Activated CD4-positive, alpha-beta T cell treated with anti-CD3 and anti-CD28 coated beads, Interleukin-2, amount 10 ng/mL, durations not matched to agents 7 days and 5 days (primary cell): ENCODE measurements around the gene GEN1. TPM values are rescaled to one million over a fixed set of nuclear protein-coding genes. Genes with fewer than 3 reads are reported as not detected.

Source experiments
- CTCF ChIA-PET: fragments of 350-600 bp; sonication (Branson Sonifier 250); formaldehyde crosslinking; loops from one replicate; lab custom pipeline; 2021; ENCODE audit warnings: antibody characterized with exemption; lab: Charles Lee
- POLR2A ChIA-PET: fragments of 350-600 bp; sonication (Branson Sonifier 250); formaldehyde crosslinking; loops from one replicate; lab custom pipeline; 2021; ENCODE audit warnings: antibody characterized with exemption; lab: Charles Lee
- DNase-seq: peaks from one replicate; pipeline ENCODE4 v3.0.0-alpha.2; 2020
- H3K27ac Mint-ChIP-seq: one replicate; pipeline ENCODE4 v1.8.0; 2021; ENCODE audit warnings: mild to moderate bottlenecking, moderate library complexity, mixed read lengths
- H3K27me3 Mint-ChIP-seq: one replicate; pipeline ENCODE4 v1.8.0; 2021; ENCODE audit warnings: mixed read lengths
- H3K36me3 Mint-ChIP-seq: one replicate; pipeline ENCODE4 v1.8.0; 2021; ENCODE audit warnings: low read depth, mixed read lengths
- H3K4me1 Mint-ChIP-seq: one replicate; pipeline ENCODE4 v1.8.0; 2021; ENCODE audit warnings: mixed read lengths
- H3K4me3 Mint-ChIP-seq: one replicate; pipeline ENCODE4 v1.8.0; 2021; ENCODE audit warnings: mild to moderate bottlenecking, moderate library complexity, mixed read lengths
- H3K9me3 Mint-ChIP-seq: one replicate; pipeline ENCODE4 v1.8.0; 2021; ENCODE audit warnings: mixed read lengths
- total RNA-seq, 2 experiments: library from RNA; stranded (reverse); gene quantifications; one replicate each; pipeline ENCODE4 v1.2.3, GENCODE V29; 2021

The GEN1 gene
- total RNA-seq, 2 experiments from 2014 or later: 41.9 to 43.7 TPM

DNA sequence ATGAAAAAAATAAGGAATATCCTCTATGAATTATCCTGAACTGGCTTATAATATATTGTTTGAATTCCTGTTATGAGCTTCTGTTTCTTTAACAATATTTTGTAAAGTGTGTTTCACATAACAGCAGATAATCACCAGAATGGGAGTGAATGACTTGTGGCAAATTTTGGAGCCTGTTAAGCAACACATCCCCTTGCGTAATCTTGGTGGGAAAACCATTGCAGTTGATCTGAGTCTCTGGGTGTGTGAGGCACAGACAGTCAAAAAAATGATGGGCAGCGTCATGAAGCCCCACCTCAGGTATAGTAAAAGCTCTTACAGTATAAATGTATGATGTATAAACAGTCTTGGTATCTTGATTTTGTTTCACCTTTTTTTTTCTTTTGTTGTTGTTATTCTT, 5.9 kb downstream of the GEN1 start:
- H3K27me3 Mint-ChIP-seq: no peaks in the 10 kb centered on the region
- peaks cover 18% of the 10 kb centered on the region for H3K36me3 Mint-ChIP-seq
- no peak overlapping the region for H3K27ac Mint-ChIP-seq
- peaks cover 27% of the 10 kb centered on the region for H3K4me1 Mint-ChIP-seq
- POLR2A ChIA-PET: no interaction called here
- no peak overlapping the region for H3K4me3 Mint-ChIP-seq
- no peaks in the 10 kb centered on the region for H3K9me3 Mint-ChIP-seq
- DNase-seq: no peak
- CTCF ChIA-PET: interaction anchor here (0.6 kb wide), 1 partner anchor 89 kb away, joined by 6 read pairs; no protein-coding TSS in a partner anchor

DNA sequence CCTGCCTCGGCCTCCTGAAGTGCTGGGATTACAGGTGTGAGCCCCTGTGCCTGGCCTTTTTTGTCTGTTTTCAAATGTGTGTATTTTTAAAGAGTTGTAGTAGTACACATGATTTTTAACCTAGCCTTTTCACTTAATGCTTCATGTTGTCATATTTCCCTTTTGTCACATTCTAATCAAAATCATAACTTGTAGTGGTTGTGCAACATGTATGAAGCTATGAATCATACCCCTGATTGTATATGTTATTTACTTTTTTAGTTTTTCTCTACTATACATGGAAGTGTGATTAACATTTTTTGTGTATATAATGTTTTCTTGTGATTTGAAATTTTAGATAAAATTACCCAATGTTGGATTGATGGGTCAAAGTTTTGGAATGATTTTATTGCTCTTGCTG, 8.5 kb downstream of the GEN1 start:
- ChIA-PET CTCF (interaction anchor here (1.3 kb wide), 1 partner anchor 8 kb away, joined by 3 read pairs; the partner anchor contains the start of gene GEN1), POLR2A (no interaction called here)
- H3K4me1 Mint-ChIP-seq: peaks cover 11% of the 10 kb centered on the region
- H3K27me3 Mint-ChIP-seq: no peaks in the 10 kb centered on the region
- H3K4me3 Mint-ChIP-seq: no peak overlapping the region
- no peak overlapping the region for H3K27ac Mint-ChIP-seq
- H3K36me3 Mint-ChIP-seq: peaks cover 24% of the 10 kb centered on the region
- no peak for DNase-seq
- H3K9me3 Mint-ChIP-seq: no peaks in the 10 kb centered on the region

DNA sequence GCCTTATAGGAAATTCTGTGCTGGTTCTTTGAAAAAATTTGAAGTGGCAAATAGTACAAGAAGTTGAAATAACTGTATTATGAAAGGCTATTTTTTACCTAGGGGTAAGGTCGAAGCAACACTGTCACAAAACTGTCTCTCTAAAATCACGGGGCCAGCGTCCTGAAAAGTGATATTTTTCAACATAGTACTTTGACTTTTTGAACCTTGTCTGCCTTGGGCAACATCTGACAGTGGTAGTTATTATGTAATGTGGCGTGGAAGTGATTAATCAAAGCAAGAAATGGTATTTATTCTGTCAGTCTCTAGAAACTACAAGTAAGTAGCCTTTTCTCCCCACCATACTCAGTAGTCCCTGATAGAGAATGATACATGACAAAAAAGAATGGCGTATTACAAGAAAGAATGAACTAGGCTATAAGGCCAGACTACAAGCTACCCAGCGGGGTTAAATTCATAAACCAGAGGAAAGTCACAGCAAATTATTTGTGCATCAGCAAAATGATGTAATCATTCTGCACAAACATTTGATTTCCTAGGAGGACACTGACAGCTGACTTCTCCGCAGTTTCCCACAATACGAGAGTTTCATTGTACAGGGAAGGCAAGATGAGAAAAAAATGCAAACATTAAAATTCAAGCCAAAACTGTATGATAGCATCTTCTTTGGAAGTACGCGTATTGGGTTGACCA, 9.8 kb downstream of the GEN1 start:
- no peak overlapping the region for H3K27ac Mint-ChIP-seq
- ChIA-PET CTCF (no interaction called here), POLR2A (no interaction called here)
- no peaks in the 10 kb centered on the region for H3K9me3 Mint-ChIP-seq
- no peaks in the 10 kb centered on the region for H3K27me3 Mint-ChIP-seq
- peaks cover 28% of the 10 kb centered on the region for H3K36me3 Mint-ChIP-seq
- DNase-seq: no peak
- H3K4me1 Mint-ChIP-seq: peaks cover 2% of the 10 kb centered on the region
- no peak overlapping the region for H3K4me3 Mint-ChIP-seq

DNA sequence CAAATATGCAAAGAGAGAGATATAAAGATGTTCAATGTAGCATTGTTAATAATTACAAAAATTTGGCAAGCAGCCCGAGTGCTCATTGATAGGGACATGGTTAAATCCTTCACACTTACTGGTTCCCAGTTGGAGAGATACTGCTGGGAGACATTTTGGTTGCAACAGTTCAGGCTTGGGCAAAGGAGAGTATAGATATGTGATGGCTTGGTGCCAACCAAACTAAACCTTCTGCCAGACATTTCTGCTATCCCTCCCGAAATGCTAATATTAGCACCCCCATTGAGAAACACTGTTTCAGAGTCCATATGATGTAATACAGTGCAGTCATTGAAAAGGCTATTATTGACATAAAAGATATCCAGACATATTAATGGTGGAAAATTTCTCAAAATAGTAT, 11.5 kb downstream of the GEN1 start:
- ChIA-PET CTCF (no interaction called here), POLR2A (no interaction called here)
- H3K27ac Mint-ChIP-seq: no peak overlapping the region
- no peaks in the 10 kb centered on the region for H3K27me3 Mint-ChIP-seq
- DNase-seq: no peak
- peaks cover 25% of the 10 kb centered on the region for H3K36me3 Mint-ChIP-seq
- H3K9me3 Mint-ChIP-seq: no peaks in the 10 kb centered on the region
- H3K4me3 Mint-ChIP-seq: no peak overlapping the region
- no peaks in the 10 kb centered on the region for H3K4me1 Mint-ChIP-seq

DNA sequence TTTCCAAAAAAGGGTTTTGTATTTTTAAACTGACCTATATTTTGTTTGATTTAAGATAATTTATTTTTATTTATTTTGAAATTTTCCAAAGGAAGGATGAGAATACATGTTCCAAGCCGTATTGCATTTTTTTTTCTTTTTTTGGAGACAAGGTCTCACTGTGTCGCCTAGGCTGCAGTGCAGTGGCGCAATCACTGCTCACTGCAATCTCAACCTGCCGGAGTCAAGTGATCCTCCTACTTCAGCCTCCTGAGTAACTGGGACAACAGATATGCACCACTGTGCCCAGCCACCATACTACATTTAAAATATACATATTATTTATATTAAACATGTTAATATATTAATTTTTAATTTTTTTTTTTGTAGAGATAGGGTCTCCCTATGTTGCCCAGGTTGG, 15.0 kb downstream of the GEN1 start:
- no peak for DNase-seq
- Mint-ChIP-seq H3K4me1 (no peaks in the 10 kb centered on the region), H3K9me3 (no peaks in the 10 kb centered on the region), H3K27ac (no peak overlapping the region), H3K36me3 (peaks cover 17% of the 10 kb centered on the region), H3K27me3 (no peaks in the 10 kb centered on the region), H3K4me3 (no peak overlapping the region)
- ChIA-PET CTCF (interaction anchor here (1.2 kb wide), 1 partner anchor 51 kb away, joined by 3 read pairs; no protein-coding TSS in a partner anchor), POLR2A (no interaction called here)

DNA sequence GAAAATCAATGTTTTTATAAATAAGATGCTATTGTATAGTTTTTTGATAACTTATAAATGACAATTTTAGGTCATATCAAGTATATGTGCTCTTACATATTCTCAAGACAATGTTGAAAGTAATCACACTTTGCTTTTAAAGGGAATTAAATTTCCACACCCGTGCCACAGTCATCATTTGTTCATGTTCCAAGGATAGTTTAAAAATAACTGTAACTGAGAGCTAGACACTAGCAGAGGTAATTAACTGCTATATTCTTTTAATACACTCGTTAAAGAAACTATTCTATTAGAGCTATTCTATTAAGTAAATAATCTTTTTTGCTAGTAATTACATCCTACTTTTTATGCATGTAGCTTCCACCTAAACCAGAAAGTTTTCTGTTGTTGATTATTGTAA, 18.0 kb downstream of the GEN1 start:
- ChIA-PET CTCF (no interaction called here), POLR2A (no interaction called here)
- no peak for DNase-seq
- Mint-ChIP-seq H3K27ac (no peak overlapping the region), H3K27me3 (no peaks in the 10 kb centered on the region), H3K9me3 (no peaks in the 10 kb centered on the region), H3K4me1 (no peaks in the 10 kb centered on the region), H3K36me3 (peaks cover 24% of the 10 kb centered on the region), H3K4me3 (no peak overlapping the region)

DNA sequence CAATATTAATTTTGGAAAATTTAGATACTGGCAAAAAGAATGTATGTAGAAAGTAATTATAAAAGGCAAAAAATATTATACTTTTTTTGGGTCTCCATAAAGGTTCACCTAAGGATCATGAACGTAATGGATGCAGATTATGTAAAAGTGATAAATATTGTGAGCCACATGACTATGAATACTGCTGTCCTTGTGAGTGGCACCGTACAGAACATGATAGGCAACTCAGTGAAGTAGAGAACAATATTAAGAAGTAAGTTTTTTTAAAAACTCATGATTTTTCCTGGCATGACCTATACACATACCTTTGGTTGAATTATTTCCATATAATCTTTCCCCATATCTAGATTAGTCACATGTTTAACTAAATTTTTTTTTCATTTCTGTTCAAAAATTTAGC, 18.6 kb downstream of the GEN1 start:
- Mint-ChIP-seq H3K4me1 (no peaks in the 10 kb centered on the region), H3K27ac (no peak overlapping the region), H3K36me3 (peaks cover 25% of the 10 kb centered on the region), H3K27me3 (no peaks in the 10 kb centered on the region), H3K4me3 (no peak overlapping the region), H3K9me3 (no peaks in the 10 kb centered on the region)
- no peak for DNase-seq
- ChIA-PET POLR2A (no interaction called here), CTCF (no interaction called here)

DNA sequence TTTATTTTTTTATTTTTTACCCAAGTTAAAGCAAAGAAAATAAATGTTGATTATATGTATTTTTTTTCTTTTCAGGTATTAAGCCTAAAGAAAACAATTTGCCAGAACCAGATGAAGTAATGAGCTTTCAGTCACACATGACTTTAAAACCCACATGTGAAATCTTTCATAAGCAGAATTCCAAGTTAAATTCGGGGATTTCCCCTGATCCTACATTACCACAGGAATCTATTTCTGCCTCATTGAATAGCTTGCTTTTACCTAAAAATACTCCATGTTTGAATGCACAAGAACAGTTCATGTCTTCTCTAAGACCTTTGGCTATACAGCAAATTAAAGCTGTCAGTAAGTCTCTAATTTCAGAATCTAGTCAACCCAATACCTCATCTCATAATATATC, 26.6 kb downstream of the GEN1 start:
- ChIA-PET POLR2A (no interaction called here), CTCF (interaction anchor here (0.6 kb wide), 1 partner anchor 9 kb away, joined by 5 read pairs; no protein-coding TSS in a partner anchor)
- peaks cover 2% of the 10 kb centered on the region for H3K9me3 Mint-ChIP-seq
- no peaks in the 10 kb centered on the region for H3K4me1 Mint-ChIP-seq
- H3K4me3 Mint-ChIP-seq: no peak overlapping the region
- no peak overlapping the region for H3K27ac Mint-ChIP-seq
- no peak for DNase-seq
- no peaks in the 10 kb centered on the region for H3K27me3 Mint-ChIP-seq
- peaks cover 57% of the 10 kb centered on the region for H3K36me3 Mint-ChIP-seq

DNA sequence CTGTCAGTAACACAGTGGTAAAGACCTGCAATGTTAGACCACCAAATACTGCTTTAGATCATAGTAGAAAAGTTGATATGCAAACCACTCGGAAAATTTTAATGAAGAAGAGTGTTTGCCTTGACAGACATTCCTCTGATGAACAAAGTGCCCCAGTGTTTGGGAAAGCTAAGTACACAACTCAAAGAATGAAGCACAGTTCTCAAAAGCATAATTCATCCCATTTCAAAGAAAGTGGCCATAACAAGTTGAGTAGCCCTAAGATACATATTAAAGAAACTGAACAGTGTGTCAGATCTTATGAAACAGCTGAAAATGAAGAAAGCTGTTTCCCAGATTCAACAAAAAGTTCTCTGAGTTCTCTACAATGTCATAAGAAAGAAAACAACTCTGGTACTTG, 27.5 kb downstream of the GEN1 start:
- ChIA-PET CTCF (interaction anchor here (0.6 kb wide), 1 partner anchor 1347 kb away, joined by 3 read pairs; no protein-coding TSS in a partner anchor), POLR2A (no interaction called here)
- H3K4me3 Mint-ChIP-seq: no peak overlapping the region
- H3K27me3 Mint-ChIP-seq: no peaks in the 10 kb centered on the region
- no peak for DNase-seq
- peaks cover 52% of the 10 kb centered on the region for H3K36me3 Mint-ChIP-seq
- H3K27ac Mint-ChIP-seq: no peak overlapping the region
- H3K4me1 Mint-ChIP-seq: no peaks in the 10 kb centered on the region
- H3K9me3 Mint-ChIP-seq: peaks cover 2% of the 10 kb centered on the region

DNA sequence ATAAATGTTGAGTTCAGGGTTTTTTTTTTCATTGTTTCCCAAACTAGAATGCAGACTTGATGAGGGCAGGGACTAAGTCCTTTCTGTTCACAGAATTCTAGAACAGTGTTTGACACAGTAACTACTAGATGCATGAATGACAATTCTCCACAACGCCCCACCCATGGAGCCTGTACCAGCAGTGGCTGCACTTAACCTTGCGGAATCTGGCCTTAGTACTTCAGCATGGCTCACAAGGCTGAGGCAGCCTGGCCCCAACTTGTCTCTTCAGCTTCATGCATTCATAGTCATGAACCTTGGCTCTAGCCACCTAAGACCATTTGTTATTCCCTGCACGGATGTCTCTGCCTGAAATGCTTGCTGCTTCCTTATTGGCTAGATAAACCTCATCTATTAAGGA, 32.8 kb downstream of the GEN1 start:
- POLR2A ChIA-PET: no interaction called here
- Mint-ChIP-seq H3K9me3 (peaks cover 2% of the 10 kb centered on the region), H3K27ac (no peak overlapping the region), H3K36me3 (peaks cover 22% of the 10 kb centered on the region), H3K4me1 (peaks cover 3% of the 10 kb centered on the region), H3K4me3 (no peak overlapping the region), H3K27me3 (peaks cover 17% of the 10 kb centered on the region)
- no peak for DNase-seq
- CTCF ChIA-PET: interaction anchor here (1.1 kb wide), 1 partner anchor 30 kb away, joined by 3 read pairs; no protein-coding TSS in a partner anchor

DNA sequence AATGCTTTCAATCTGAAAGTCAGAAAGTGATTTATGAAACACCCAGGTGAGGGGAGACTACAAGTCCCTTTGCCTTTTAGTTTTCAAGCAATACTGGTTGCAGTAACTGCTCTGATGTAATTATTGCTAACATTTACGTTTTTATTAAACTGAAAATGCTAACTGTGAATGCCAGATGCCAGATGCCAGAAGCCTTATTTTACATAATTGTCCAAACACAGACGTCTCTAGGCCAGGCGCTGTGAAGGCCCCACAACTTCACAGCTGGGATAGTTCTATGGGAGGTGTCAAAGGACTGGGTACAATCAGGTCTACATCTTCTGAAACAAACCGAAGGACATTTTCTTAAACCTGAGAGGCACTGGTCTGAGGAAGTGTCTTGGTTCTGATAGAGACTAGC, 34.8 kb downstream of the GEN1 start:
- POLR2A ChIA-PET: no interaction called here

DNA sequence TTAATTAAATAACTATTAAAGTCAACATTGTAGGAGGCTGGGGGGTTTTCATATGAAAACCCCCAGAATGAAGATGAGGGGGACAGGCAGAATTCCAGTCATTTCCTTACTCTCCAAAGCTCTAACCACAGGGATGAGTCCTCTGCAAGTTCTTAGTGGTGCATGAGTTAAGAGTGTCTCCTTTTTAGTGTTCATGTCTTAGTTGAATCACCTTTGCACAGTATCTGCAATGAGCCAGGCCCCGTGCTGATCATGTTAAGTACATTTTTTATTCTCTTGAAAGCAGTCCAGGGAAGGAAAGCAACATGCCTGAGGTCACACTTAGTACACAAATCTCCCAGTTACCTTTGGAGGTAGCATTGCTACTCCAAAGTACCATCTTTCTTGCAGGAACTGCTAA, 36.6 kb downstream of the GEN1 start:
- ChIA-PET CTCF (no interaction called here), POLR2A (no interaction called here)
- no peak for DNase-seq
- H3K36me3 Mint-ChIP-seq: no peaks in the 10 kb centered on the region
- peaks cover 14% of the 10 kb centered on the region for H3K4me1 Mint-ChIP-seq
- H3K27me3 Mint-ChIP-seq: peaks cover 37% of the 10 kb centered on the region
- H3K9me3 Mint-ChIP-seq: no peaks in the 10 kb centered on the region
- no peak overlapping the region for H3K4me3 Mint-ChIP-seq
- H3K27ac Mint-ChIP-seq: no peak overlapping the region

More for the DNA sequence above, 34.8 kb downstream of the GEN1 start:
- H3K4me1 Mint-ChIP-seq: peaks cover 14% of the 10 kb centered on the region
- no peak overlapping the region for H3K27ac Mint-ChIP-seq
- peaks cover 4% of the 10 kb centered on the region for H3K36me3 Mint-ChIP-seq
- H3K9me3 Mint-ChIP-seq: no peaks in the 10 kb centered on the region
- H3K27me3 Mint-ChIP-seq: peaks cover 28% of the 10 kb centered on the region
- H3K4me3 Mint-ChIP-seq: no peak overlapping the region
- no peak for DNase-seq
- CTCF ChIA-PET: interaction anchor here (0.5 kb wide), 1 partner anchor 155 kb away, joined by 3 read pairs; no protein-coding TSS in a partner anchor

DNA sequence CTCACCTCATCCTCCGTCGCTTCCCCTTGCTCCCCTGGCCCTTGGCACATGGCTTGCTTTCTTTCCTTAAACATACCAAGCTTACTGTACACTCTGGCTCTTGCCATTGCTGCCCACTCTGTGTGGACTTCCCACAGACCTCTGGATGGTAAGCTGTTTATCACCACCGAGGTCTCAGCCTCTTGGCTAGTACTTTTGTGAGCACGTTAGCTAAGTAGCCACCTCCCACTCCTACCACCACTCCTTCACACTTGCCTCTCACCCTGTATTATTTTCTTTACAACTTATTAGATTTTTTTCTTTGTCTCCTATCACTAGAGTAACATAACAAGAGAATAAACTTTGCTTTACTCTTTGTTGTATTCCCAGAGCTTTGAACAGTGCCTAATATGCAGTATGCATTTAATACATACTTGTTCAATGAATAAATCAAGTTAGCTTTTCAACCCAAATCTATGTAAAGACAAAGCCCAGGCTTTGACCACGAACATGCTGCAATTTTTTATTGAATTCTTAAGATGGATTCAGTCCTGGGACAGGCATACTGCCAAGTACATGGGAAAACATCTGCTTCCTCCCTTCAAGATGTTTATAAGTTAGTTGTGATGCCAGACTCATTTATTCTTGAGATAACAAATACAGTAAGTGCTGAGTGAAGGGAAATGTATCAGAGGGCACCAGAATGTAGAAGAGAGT, 37.3 kb downstream of the GEN1 start:
- Mint-ChIP-seq H3K27ac (no peak overlapping the region), H3K4me1 (peaks cover 14% of the 10 kb centered on the region), H3K9me3 (no peaks in the 10 kb centered on the region), H3K27me3 (peaks cover 38% of the 10 kb centered on the region), H3K4me3 (no peak overlapping the region), H3K36me3 (no peaks in the 10 kb centered on the region)
- POLR2A ChIA-PET: no interaction called here
- no peak for DNase-seq
- CTCF ChIA-PET: no interaction called here
